Measurements from ENCODE around the gene WDR7.

WDR7 gene

DNA sequence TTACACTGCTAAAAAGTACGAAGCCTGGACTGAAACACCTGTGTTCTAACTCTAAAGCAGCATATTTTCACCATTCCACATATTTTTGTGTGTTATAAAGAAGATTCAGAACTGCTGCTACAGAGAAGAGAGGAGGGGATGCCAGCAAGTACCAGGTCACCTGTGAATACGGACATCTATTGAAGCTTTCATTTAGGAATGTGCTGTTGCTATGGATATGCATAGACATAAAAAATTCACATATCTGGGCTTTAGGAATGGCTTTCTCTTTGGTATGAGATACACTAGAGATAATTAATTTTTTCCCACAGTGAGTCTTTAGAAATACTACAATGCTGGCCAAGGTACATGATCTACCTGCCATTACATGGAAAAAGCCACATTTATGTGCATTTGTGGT, 238.5 kb downstream of the WDR7 start:
- DNase-seq (ENCODE audit: low read depth in 2 of 2), result no peak

DNA sequence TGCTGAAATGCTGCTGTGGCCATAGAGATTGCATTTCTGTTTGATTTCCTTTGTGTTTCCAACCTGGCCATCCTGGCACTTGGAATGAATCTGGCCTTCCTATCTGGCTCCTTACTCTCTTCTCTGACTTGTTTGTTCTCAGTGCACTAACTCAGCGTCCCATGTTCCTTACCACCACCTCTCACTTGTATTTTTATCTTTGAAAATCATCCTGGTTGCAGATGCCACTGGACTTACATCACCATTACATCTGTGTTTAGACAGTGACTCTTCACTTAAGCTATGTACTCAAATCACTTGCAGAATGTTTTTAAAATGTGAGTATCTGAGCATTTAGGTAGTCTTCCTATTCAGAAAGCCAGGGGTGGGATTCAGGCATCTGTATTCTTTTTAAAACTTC, 239.5 kb downstream of the WDR7 start:
- DNase-seq (ENCODE audit: low read depth in 2 of 2), result no peak

DNA sequence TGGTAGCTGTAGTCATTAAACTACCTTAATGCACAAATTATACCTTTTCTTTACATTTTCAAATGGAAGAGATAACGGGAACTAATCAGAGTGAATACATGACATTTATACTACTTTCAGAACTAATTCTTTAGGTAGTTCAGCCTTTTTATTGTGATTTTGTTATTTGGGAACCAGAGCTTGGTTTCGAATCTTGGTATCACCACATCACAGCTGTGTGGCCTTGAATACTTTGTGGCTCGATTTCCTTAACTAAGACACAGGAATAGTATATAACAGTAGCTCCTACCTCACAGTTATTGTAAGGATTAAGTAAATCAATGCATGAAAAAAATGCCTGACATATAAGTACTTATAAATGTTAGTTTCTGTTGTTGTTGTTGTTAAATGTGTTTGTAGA, 240.0 kb downstream of the WDR7 start:
- no peak for DNase-seq (ENCODE audit: low read depth in 2 of 2)

DNA sequence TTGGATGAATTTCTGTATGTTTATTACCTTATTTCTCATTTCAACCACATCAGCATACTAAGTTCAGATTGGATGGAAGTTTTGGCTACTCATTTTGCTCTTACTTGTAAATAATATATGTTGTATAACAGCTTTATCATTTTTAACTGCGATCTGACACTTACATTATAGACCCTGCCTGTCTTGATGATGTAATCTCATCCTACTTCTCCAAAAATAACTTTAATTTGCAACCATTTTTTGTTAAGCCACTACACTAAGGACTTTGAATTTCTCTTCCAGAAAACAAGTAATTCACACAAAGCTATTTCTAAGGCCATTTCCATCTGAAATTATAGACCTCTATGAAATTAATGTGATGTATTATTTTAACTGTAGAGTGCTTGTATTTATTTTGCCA, 240.7 kb downstream of the WDR7 start:
- DNase-seq (ENCODE audit: low read depth in 2 of 2), result no peak

- no peak for DNase-seq (ENCODE audit: low read depth in 2 of 2)
These were observed 246.0 kb downstream of the WDR7 start for GRCh38 chr18:56897122-56897521.

GRCh38 chr18:56899660-56900059, 248.5 kb downstream of the WDR7 start:
- DNase-seq (ENCODE audit: low read depth in 2 of 2), result no peak

DNA sequence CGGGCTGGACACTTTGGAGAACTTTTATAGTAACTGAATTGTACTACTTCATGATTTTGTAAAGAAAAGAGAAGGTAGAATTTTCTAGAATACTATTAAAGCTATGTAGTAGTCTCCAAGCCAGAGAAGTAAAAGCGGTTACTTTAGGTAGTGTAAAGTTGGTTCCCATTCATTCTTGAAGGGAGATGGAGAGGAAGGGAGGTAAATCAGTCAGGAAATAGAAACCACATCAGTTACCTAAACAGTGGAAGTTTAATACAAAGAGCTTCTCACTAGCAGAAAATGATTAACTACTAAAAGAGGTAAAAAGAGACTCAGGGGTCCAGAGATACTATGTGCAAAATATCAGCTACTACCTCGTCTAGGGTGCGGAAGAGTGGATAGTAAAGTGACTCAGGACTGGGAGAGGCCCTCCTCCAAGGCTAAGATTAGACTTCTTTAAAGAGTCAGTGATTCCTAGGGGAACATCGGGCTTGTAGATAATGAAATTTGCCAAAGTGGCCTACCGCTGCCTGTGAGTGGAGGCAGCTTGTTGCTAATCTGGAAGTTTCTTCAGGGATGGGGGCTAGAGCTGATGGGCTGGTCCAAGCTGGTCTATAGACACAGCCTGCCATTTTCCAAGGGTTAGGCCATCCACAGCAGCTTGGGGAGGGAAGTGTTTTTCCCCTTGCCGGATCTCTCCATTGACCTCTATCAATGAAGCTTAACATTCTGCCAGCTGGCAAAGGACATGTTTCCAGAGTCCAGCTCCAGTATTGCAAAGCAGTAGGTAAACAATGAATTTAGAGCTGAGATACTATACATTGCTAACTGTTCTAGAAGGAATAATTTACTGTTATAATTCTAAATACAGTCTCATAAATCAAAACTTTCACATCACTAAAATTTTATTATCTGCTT, 249.3 kb downstream of the WDR7 start:
- DNase-seq (ENCODE audit: low read depth in 2 of 2), result no peak

GRCh38 chr18:56901919-56902318, 250.8 kb downstream of the WDR7 start:
- DNase-seq (ENCODE audit: low read depth in 2 of 2), result no peak

DNA sequence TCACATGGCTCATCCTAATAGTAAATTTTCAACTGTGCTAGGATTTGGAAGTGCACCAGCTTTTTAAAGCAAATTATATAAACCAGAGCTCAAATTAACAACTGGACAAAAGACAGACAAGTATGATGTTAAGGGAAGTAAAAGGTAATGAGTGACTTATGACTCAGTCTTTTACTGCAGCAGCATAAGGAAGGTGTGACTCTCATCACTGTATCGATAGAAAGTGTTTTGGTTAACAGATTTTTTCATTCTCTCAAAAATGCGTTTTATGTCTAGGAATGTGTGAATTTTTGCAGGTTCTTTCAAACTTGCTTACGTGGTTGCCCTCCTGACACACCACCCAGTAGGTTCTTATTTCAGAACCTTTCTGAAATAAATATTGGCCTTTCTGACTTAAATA, 251.5 kb downstream of the WDR7 start:
- DNase-seq (ENCODE audit: low read depth in 2 of 2), result no peak

- no peak for DNase-seq (ENCODE audit: low read depth in 2 of 2)
These were observed 252.5 kb downstream of the WDR7 start for GRCh38 chr18:56903686-56904085.

DNA sequence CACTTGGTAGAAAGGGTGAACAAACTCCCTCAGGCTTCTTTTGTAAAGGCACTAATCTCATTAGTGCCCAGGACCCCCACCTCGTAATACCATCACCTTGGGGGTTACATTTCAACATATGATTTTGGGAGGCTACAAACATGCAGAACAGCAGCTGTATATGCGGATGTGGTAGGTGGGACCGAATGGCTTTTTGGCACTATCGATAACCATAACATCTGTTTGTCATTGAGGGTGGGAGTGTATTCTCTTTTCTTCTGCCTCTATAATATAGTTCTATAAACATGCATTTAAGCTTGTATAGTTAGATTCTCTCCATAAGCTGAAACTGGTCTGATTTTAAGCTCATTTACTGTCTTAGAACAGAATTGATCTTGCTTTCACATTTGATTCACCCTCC, 256.6 kb downstream of the WDR7 start:
- DNase-seq (ENCODE audit: low read depth in 2 of 2), result no peak

GRCh38 chr18:56910237-56910636, 259.1 kb downstream of the WDR7 start:
- no peak for DNase-seq (ENCODE audit: low read depth in 2 of 2)

GRCh38 chr18:56910967-56911366, 259.8 kb downstream of the WDR7 start:
- no peak for DNase-seq (ENCODE audit: low read depth in 2 of 2)

DNA sequence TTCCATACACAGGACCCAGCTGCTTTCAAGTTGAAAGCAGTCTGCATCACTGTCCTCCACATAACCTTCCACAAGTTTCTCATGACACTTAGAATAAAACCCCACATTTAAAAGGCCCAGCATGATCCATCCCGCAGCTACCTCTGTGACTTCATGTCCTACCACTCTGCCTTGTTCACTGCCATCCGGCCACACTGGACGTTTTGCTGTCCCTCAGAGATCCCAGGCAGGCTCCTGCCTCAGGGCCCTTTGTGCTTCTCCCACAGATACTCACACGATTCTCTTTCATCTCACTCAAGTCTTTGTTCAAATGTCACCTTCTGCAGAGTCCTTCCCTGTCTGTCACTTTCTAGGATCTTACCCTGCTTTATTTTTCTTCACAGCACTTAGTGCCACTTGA, 262.8 kb downstream of the WDR7 start:
- DNase-seq (ENCODE audit: low read depth in 2 of 2), result no peak

- no peak for DNase-seq (ENCODE audit: low read depth in 2 of 2)
These were observed 268.0 kb downstream of the WDR7 start for GRCh38 chr18:56919190-56919589.

GRCh38 chr18:56921896-56922480, 270.8 kb downstream of the WDR7 start:
- no peak for DNase-seq (ENCODE audit: low read depth in 2 of 2)

- no peak for DNase-seq (ENCODE audit: low read depth in 2 of 2)
These were observed 275.6 kb downstream of the WDR7 start for GRCh38 chr18:56926734-56927133.

- DNase-seq (ENCODE audit: low read depth in 2 of 2), result no peak
These were observed 276.6 kb downstream of the WDR7 start for GRCh38 chr18:56927786-56928185.

DNA sequence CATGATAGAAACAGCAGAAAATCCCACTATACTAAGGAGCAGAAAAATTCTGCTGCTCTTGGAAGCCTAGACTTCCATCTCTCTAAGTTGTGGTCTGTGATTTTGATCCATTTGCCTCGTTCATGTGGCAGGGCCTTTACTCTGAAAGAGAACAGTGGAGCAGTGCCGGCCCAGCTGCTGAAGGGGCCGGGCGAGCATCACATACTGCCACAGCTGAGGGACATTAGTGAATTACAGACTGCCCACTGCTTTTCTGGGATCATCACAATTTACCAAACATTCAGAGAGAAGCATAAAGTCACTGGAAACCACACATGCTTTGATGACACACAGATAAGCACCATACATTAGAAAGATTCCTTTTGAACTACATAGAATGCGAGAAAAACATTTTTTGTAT, 278.7 kb downstream of the WDR7 start:
- no peak for DNase-seq (ENCODE audit: low read depth in 2 of 2)

DNA sequence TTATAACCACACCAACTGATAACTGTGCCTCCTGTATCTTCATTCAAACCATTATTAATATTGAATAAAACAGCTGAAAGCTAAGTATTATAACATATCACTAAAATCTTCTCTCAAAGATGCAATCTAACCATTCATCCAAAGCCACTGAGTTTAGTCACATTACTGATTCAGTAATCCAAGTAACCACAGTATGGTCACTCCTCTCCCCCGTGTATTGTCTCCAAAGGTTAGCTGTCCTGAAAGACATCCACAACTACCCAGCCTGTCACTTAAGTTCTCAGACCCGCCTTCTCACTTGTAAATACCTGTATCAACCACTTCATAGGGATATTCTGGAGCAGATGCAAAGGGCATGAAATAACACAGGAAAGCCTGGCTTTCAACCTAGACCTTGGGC, 282.3 kb downstream of the WDR7 start:
- no peak for DNase-seq (ENCODE audit: low read depth in 2 of 2)

- DNase-seq (ENCODE audit: low read depth in 2 of 2), result no peak
These were observed 283.0 kb downstream of the WDR7 start for GRCh38 chr18:56934131-56934530.

DNA sequence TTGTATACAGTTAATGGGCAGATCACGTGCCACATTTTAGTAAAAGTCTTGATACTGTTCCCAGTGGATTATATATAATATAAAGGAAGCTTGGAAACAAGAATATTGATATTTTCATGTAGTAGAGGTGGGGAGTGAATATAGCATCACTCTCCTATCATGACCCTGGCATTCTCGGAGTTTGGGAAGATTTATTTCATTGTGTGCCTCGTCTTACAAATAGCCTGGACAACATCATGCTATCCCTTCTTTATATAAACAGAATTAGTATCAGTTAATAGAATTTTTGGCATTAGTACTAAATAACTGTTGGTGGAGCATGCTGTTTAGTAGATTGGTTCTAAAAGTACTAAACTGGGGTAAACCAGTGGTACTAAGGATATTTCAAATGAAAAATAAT, 283.7 kb downstream of the WDR7 start:
- no peak for DNase-seq (ENCODE audit: low read depth in 2 of 2)

- DNase-seq (ENCODE audit: low read depth in 2 of 2), result no peak
These were observed 284.4 kb downstream of the WDR7 start for GRCh38 chr18:56935434-56936040.

Data from stimulated activated CD4-positive, alpha-beta T cell treated with anti-CD3 and anti-CD28 coated beads, Interleukin-1b, Interleukin-23, amount 100 ng/mL, for 4 hours (primary cell).